Kidney glomerular epithelial cell (primary cell): ENCODE measurements around the gene TRIM71.
"Not testable (repeated sequence)": the region's sequence is repeated elsewhere in the genome, so short reads cannot be mapped to it uniquely, and the experiment has no call there.

ENCODE experiments used
- DNase-seq: peaks from one replicate; lab custom pipeline; 2025; lab: John Stamatoyannopoulos, UW

The TRIM71 gene

DNA sequence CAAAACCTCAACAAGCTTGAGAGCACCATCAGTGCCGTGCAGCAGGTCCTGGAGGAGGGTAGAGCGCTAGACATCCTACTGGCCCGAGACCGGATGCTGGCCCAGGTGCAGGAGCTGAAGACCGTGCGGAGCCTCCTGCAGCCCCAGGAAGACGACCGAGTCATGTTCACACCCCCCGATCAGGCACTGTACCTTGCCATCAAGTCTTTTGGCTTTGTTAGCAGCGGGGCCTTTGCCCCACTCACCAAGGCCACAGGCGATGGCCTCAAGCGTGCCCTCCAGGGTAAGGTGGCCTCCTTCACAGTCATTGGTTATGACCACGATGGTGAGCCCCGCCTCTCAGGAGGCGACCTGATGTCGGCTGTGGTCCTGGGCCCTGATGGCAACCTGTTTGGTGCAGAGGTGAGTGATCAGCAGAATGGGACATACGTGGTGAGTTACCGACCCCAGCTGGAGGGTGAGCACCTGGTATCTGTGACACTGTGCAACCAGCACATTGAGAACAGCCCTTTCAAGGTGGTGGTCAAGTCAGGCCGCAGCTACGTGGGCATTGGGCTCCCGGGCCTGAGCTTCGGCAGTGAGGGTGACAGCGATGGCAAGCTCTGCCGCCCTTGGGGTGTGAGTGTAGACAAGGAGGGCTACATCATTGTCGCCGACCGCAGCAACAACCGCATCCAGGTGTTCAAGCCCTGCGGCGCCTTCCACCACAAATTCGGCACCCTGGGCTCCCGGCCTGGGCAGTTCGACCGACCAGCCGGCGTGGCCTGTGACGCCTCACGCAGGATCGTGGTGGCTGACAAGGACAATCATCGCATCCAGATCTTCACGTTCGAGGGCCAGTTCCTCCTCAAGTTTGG, 72.9 kb downstream of the TRIM71 start:
- DNase-seq = no peak

DNA sequence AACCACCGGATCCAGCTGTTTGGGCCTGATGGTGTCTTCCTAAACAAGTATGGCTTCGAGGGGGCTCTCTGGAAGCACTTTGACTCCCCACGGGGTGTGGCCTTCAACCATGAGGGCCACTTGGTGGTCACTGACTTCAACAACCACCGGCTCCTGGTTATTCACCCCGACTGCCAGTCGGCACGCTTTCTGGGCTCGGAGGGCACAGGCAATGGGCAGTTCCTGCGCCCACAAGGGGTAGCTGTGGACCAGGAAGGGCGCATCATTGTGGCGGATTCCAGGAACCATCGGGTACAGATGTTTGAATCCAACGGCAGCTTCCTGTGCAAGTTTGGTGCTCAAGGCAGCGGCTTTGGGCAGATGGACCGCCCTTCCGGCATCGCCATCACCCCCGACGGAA, 73.6 kb downstream of the TRIM71 start:
- no peak for DNase-seq

GRCh38 chr3:32892625-32893598, 75.1 kb downstream of the TRIM71 start:
- no peak for DNase-seq

DNA sequence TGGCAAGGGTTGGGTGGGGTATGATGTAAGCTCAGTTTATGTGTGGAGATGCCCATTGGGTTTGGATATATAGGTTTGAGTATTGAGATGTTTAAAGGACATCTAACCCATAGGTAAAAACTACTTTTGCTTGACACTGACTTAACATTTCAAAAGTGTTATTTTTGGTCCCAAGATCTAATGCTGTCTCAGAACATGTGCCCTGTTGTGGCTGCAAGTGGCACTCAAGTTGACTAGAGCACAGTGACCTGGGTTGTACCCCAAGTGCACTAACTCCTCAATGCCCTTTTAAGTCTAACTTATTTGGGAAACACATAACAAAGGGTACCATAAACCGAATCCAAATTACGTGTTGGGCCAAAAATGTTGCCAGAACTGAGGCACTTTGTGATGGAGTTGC, 77.2 kb downstream of the TRIM71 start:
- no peak for DNase-seq

DNA sequence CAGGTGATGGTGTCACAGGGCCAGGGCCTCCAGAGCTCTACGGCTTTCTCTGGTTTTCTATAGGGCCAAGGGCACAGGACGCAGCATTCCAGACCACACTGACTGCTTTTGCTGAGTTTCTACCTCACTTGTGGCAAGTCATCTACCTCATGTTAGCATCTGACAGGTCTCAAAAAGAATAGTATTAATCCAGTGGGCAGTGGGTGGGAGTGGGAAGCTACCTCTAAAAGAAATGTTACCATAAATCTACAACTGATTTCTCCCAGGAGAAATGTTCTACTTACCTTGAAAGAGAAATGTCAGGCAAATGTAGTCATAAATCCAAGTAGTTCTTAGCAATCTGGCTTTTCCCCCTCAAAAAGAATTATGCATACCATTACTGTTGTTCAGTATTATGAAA, 77.9 kb downstream of the TRIM71 start:
- no peak for DNase-seq

DNA sequence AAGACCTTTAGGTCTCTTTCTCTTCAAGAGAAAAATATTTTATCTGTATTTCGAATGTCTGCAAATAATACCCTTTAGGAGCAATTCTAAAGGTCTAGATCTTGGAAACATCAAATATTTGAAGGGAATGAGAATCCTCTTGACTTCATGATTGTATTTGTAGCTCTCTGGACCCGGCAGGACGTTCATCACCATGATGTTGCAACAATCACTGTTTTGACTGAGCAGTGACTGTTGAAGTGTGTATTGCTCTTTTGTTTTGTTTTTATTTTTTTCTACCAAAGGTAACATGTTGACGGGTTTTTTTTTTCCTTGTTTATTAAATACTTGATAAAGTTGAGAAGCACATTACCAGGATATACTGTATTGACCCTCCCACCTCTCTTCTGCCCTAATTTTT, 78.3 kb downstream of the TRIM71 start:
- peak; percentile 1 for DNase-seq

GRCh38 chr3:32897001-32897601, 79.3 kb downstream of the TRIM71 start:
- no peak for DNase-seq

DNA sequence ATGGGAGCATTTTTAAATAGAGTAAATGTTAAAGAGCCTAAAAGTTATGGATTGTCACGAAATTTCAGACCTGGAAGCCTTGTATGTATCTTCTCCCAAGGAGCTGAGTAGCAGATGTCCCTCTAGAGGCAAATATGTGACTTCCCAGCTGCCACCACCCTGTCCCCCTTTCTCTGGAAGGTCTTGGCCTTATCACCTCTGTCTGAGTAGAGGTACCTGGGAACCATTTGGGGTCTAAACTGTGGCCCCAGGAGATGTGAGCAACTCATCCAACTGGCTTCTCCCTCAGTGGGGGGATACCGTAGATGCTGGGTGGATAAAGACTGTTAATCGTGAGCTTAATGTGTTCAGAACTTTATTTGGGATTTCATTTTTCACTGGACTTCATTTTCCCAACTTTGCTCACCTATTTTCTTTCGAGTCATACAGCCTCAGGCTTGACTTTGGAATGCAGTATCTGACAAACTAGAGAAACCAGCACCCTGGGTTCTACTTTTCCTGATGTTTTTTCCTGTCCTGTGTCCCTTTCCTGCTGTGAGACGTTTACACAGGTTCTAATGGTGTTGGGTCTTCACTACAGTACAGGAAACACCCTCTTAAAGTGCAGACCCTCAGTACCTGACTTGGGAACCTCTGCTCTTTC, 80.3 kb downstream of the TRIM71 start:
- no peak for DNase-seq

DNA sequence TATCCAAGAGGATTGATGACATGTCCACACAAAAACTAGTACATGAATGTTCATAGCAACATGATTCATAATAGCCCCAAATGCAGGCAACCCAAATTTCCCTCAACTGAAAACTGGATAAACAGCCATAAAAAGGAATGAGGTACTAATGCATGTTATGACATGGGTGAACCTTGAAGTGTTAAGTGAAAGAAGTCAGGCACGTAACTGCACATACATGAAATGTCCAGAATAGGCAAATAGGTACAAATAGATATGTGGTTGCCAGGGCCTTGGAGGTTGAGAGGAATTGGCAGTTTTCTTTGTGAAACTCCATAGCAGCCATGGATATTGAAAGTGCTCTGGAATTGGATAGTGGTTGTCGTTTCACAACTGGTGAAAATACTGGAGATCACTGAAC, 81.5 kb downstream of the TRIM71 start:
- no peak for DNase-seq

DNA sequence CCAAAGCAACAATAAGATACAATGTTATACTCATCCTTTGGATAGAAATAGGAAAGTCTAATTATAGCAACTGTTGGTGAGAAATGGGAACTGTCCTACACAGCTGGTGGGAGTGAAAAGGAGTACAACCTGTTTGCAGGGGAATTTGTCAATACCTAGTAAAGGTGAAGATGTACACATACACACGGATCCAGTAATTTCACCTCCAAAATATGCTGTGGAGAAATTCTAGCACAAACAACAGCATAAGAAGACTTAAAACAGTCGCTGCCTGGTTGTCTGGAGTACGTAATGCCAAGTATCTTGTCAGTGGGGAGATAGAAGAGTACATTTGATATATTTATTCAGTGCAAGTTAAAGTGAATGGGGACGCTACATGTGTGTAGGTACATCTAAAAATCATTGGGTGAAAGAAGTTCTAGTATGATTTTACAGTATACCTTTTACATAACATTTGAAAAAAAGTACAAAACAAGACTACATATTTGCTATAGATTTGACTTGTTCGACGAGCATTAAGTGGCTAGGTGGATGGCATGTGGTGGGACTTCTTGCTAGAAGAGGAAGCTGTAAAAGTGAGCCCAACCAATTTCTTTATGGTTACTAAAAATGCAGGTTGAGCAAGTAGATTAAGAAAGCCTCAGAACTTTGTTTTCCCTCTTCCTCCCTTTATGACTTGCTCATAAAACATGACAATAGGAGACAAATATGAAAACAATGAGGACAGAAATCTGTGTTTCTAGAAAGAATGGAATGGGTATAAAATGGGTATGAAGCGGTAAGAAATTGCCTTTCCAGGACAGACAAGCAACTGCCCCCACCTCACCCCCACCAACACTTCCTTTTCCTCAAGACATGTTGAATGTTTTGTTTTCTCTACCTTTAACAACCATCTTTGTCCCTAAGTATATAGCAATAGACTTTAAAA, 83.5 kb downstream of the TRIM71 start:
- no peak for DNase-seq

- DNase-seq = not testable (repeated sequence)
Observed at GRCh38 chr3:32902887-32903371, 85.1 kb downstream of the TRIM71 start.

DNA sequence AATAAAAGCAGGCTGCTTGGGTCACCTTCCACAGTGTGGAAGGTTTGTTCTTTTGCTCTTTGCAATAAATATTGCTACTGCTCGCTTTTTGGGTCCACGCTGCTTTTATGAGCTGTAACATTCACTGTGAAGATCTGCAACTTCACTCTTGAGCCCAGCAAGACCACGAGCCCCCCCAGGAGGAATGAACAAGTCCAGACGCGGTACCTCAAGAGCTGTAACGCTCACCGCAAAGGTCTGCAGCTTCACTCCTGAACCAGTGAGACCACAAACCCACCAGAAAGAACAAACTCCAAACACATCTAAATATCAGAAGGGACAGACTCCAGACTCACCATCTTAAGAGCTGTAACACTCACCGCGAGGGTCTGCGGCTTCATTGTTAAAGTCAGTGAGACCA, 86.2 kb downstream of the TRIM71 start:
- no peak for DNase-seq

GRCh38 chr3:32909999-32910398, 92.2 kb downstream of the TRIM71 start:
- no peak for DNase-seq

- DNase-seq = no peak
Observed at GRCh38 chr3:32910954-32911353, 93.2 kb downstream of the TRIM71 start.

GRCh38 chr3:32912046-32912445, 94.2 kb downstream of the TRIM71 start:
- no peak for DNase-seq

GRCh38 chr3:32913790-32914446, 96.1 kb downstream of the TRIM71 start:
- DNase-seq = no peak

DNA sequence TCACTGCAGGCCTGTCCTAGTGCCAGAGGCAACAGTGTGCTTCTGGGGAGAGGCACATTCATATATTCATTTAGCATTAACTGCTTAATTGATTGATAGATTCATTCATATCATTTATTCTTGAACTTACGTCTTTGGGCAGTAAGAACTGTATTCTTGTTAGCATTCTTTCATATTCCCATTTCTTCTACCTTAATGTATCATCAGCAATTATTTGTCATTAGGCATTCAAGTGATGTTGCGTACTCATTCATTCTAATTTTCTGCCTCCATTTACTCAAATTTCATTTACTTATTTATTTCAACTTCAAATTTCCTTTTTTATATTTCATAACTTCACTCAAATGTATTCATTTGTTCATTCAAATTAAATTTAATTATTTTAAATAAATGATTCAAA, 102.1 kb downstream of the TRIM71 start:
- DNase-seq = no peak

- no peak for DNase-seq
Observed at GRCh38 chr3:32922078-32922477, 104.3 kb downstream of the TRIM71 start.

DNA sequence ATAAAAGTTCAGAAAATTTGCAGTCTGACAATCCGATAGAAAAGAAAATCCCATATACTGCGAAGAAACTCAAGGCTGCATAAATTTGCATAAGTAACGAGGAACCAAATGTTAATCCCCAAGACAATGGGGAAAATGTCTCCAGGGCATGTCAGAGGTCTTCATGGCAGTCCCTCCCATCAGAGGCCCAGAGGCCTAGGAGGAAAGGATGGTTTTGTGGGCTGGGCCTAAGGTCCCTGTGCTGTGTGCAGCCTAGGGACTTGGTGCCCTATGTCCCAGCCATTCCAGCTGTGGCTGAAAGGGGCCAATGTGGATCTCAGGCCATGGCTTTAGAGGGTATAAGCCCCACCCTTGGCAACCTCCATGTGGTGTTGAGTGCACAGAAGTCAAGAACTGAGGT, 112.4 kb downstream of the TRIM71 start:
- no peak for DNase-seq

- DNase-seq = not testable (repeated sequence)
Observed at GRCh38 chr3:32931273-32931672, 113.5 kb downstream of the TRIM71 start.
